ENCODE data around the gene PANK2.

DNA sequence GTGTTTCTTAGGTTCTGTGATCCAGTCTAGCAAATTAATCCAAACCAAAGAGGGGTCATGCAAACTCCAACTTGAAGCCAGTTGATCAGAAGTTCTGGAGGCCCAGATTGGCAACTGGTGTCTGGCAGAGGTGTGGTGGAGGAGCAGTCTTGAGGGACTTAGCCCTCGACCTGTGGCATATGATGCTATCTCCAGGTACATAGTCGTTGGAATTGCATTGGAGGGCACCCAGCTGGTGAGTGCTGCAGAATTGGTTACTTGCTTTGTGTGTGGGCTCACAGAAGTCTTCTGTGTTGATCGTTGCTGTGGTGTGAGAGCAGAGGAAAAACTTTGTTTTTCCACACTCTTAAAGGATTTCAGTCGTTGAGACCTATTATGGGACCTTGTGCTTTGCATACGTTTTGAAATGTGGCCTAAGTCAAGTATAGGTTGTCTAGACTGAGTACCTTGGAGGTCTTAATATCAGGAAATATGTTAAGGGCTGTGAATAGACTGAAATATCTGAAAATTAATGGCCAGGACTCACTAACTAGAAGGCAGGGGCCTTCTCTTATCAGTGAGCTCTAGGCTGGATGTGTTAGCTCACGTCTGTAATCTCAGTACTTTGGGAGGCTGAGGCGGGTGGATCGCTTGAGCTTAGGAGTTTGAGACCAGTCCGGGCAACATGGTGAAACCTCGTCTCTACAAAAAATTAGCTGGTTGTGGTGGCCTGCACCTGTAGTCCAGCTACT is 7.8 kb downstream of the PANK2 start:
- no peak for TF ChIP-seq POLR2AphosphoS5 (IDR thresholded peaks at IDR 0.05)
- no peak for TF ChIP-seq CTCF (IDR thresholded peaks at IDR 0.05 in 8 of 11, conservative IDR thresholded peaks at IDR 0.05 in 3 of 11)

Measured in spleen (tissue), 7 donors.